ENCODE results near the gene PLCB3. TPM values are rescaled to one million over a fixed set of nuclear protein-coding genes. Genes with fewer than 3 reads are reported as not detected.
"Not testable (repeated sequence)": the region's sequence is repeated elsewhere in the genome, so short reads cannot be mapped to it uniquely, and the experiment has no call there.

PLCB3 gene
- total RNA-seq, 1 donor from 2014 or later = 9.2 TPM

DNA sequence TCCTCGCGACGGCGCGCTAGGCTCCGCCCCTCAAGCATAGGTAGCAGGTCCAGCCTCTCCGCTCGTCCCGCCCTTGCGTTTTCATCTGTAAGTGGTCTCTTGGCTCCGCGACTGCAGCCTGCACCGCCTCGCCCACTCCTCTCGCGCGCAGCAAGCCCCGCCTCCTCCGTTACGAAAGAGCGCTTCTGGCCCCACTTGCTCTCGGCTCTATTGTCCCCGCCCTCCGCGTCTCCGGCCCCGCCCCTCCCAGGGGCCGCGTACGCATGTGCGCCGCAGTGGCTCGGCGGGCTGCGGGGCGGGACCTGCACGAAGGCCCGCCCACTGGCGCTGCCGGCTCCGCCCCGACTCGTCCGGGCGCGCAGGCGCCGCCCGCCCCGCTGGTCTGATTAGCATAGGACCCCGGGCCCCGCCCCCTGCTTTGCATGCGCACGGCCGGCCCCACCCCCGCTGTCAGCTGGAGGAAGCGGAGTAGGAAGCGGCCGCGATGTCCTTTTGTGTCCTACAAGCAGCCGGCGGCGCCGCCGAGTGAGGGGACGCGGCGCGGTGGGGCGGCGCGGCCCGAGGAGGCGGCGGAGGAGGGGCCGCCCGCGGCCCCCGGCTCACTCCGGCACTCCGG, 53.9 kb downstream of the PLCB3 start, which contains the start of gene ESRRA:
ESRRA (plus strand) TSS at position 450 of the 616 bp plus-strand sequence. CDS start 1,656 bp downstream, outside the sequence.
- peak; percentile 99 for DNase-seq

DNA sequence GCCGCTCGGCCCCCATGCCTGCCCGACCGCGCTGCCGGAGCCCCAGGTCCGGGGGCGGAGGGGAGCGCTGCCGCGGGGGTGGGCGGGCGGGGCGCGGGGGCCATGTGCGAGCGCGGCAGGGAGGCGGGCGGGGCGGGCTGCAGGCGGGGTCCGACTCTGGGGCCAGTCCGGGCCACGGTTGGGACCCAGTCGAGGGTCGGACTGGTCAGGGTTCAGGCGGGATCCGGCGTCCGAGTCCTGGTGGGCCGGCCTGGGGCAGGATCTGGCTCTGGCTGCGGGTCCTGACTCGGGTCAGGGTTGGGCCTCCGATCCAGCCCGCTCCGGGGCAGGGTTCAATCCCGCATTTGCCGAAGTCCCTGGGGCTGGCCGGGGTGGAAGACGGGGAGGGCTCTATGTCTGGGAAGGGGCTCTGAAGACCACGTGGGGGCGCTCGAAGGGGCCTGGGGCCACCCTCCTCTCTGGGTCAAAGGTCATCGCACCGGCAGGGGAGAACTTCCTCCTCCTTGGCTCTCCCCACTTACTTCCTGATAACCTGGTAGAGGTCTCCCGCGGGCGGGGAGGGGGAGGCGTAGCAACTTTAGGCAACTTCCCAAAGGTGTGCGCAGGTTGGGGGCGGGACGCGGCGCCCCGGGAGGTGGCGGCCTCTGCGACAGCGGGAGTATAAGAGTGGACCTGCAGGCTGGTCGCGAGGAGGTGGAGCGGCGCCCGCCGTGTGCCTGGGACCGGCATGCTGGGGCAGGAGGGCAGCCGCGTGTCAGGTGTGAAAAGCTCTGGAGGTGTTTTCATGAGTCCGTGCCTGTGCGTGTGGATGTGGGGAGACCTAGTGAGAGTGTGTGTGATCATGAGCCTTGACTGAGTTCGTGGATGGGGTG, 54.6 kb downstream of the PLCB3 start:
- DNase-seq = peak; percentile 54

DNA sequence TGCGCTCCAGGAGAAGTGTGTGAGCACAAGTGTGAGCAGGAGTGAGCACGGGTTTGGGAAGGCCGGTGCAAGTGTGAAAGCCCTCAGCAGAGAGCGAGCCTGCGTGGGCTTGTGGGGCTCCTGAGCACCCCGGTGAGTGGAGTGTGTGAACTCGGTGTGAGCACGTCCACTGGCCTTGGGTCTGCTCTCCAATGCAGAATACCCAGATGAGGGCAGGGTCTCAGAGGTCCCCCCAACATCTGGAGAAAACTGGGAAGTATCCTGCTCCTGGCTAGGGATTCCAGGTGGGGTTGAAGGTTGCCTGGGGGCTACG, 55.2 kb downstream of the PLCB3 start:
- no peak for DNase-seq

DNA sequence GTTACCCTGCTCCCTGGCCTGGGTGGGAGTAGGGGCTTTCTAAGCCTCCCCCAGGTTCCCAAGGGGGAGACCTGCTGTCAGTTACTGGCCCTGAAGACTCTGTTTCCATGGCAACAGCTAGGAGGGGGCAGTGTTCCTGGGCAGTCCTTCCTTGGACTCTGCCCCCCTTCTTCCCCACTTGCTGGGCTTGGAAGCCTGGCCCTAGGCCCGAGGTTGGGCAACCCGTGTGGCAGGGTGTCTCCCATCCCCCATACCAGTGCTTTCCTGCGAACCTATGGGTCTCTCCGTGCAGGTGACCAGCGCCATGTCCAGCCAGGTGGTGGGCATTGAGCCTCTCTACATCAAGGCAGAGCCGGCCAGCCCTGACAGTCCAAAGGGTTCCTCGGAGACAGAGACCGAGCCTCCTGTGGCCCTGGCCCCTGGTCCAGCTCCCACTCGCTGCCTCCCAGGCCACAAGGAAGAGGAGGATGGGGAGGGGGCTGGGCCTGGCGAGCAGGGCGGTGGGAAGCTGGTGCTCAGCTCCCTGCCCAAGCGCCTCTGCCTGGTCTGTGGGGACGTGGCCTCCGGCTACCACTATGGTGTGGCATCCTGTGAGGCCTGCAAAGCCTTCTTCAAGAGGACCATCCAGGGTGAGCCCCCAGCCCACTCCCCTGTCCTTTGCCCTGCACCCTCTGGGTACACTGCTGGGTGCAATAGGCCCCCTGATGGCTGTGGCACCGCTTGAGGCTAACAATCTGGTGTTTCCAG, 55.7 kb downstream of the PLCB3 start:
- no peak for DNase-seq

DNA sequence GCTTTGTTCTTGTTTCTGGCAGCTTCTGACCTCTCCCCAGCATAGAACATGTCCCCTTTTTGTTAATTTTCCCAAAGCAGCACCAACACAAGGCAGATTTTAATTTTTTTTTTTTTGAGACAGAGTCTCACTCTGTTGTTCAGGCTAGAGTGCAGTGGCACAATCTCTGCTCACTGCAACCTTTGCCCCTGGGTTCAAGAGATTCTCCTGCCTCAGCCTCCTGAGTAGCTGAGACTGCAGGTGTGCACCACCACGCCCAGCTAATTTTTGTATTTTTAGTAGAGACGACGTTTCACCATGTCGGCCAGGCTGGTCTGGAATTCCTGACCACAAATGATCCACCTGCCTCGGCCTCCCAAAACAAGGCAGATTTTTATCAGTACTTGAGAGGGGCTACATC, 56.5 kb downstream of the PLCB3 start:
- not testable (repeated sequence) for DNase-seq

DNA sequence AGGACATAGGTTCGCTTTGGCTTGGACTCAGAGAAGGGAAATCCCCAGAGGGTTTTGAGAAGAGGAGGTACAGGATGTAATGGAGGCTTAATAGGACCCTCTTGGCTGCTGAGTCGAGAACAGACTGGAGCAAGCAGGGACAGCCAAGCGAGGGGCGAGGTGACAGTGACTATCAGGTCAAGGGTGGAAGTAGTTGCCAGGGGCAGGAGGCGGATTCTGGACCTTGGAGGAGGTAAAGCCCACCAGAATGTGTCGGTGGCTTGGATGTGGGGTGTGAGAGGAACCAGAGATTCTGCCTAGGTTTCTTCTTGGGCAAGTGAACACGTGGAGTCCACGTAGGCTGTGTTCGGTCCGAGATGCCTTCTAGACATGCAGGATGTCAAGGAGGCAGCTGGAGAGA, 61.6 kb downstream of the PLCB3 start:
- no peak for DNase-seq

DNA sequence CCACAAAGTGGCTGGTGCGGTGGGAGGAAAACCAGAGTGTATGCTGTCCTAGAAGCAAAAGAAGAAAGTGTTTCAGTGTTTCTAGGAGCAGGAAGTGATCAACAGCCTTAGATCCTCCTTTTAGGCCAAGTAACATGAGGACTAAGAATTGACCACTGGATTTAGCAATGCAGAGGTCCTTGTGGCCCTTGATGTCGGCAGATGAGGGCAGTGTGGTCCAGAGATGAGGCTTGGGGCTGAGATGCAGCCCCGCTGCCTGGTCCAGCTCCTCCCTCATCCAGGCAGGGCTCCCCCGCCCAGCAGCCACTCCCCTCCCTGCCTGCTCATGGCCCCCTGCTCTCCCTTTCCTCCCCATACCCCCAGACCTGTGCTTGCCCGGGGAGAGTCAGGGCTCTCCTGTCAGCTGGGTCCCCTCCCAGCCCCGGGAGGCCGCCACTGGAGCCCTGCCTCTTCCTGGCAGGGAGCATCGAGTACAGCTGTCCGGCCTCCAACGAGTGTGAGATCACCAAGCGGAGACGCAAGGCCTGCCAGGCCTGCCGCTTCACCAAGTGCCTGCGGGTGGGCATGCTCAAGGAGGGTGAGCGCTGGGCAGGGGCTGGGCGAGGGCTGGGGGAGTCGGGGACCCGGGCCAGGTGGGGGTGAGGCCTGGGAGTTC, 62.3 kb downstream of the PLCB3 start:
- DNase-seq = no peak

DNA sequence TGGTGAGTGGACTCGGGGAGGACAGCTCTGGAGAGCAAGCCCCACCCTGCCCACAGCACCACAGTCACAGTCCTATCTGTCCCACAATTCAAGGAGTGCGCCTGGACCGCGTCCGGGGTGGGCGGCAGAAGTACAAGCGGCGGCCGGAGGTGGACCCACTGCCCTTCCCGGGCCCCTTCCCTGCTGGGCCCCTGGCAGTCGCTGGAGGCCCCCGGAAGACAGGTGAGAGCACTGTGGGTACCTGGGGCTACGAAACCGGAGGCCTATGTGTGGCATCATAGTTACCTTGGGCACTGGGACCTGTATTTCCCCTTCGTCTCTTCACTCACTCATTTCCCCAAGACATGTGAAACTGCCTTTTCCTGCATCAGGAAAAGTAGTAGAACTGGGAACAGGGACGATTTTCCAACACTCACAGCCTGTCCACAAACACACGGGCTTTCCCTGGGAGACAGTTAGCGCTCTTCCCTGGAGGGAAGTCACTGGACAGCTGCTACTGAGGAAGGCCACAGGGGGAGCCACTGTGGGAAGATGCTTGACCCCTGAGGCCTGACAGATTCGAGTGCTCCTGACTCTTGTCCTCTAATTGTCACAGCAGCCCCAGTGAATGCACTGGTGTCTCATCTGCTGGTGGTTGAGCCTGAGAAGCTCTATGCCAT, 62.9 kb downstream of the PLCB3 start:
- DNase-seq = no peak

DNA sequence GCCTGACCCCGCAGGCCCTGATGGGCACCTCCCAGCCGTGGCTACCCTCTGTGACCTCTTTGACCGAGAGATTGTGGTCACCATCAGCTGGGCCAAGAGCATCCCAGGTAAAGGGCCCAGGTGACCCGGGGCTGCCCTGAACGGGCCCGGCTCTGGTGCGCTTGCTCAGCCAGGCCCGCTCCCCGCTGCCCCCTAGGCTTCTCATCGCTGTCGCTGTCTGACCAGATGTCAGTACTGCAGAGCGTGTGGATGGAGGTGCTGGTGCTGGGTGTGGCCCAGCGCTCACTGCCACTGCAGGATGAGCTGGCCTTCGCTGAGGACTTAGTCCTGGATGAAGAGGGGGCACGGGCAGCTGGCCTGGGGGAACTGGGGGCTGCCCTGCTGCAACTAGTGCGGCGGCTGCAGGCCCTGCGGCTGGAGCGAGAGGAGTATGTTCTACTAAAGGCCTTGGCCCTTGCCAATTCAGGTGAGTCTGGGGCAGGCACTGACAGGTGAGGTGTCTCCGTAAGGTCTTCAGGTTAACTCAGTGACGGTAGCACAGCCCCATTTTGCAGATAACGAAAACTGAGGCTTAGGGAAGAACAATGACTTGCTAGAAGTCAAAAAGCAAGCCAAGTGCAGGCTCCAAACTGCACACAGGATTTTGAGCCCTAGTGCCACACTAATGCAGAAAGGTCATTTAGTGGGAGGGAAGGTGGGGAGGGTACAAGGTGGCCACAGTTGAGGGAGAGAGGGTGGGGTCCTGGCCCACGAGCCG, 63.7 kb downstream of the PLCB3 start:
- no peak for DNase-seq

DNA sequence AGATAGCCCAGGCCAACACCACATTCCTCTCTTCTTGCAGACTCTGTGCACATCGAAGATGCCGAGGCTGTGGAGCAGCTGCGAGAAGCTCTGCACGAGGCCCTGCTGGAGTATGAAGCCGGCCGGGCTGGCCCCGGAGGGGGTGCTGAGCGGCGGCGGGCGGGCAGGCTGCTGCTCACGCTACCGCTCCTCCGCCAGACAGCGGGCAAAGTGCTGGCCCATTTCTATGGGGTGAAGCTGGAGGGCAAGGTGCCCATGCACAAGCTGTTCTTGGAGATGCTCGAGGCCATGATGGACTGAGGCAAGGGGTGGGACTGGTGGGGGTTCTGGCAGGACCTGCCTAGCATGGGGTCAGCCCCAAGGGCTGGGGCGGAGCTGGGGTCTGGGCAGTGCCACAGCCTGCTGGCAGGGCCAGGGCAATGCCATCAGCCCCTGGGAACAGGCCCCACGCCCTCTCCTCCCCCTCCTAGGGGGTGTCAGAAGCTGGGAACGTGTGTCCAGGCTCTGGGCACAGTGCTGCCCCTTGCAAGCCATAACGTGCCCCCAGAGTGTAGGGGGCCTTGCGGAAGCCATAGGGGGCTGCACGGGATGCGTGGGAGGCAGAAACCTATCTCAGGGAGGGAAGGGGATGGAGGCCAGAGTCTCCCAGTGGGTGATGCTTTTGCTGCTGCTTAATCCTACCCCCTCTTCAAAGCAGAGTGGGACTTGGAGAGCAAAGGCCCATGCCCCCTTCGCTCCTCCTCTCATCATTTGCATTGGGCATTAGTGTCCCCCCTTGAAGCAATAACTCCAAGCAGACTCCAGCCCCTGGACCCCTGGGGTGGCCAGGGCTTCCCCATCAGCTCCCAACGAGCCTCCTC, 64.6 kb downstream of the PLCB3 start:
- DNase-seq = not testable (repeated sequence)

DNA sequence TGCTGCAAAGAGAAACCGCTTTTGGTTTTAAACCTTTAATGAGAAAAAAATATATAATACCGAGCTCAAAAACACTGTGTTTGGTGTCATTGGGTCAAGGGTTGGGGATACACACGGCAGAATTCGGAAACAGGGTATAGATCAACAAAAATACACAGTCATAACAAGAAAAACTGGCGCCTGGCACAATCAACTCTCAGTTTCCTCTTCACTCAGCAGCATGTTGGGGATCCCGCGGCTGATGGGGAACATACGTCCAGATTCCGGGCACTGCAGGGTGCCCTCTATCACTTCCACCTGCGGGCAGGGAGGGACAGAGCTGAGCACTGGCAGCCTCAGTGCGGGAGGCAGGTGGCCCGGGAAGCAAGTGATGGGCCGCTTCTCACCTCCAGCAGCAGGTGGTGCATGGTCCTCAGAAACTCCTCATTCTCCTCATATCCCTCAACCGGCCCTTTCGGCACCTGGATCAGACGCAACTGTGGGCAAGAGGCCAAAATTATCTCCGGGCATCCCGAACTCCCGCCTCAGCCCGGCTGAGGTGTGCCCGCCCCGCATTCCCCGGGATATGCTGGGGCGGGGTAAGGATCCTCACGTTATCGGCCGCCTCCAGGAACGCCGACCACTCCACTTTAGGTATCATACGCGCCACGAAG, 65.5 kb downstream of the PLCB3 start:
- DNase-seq = no peak

DNA sequence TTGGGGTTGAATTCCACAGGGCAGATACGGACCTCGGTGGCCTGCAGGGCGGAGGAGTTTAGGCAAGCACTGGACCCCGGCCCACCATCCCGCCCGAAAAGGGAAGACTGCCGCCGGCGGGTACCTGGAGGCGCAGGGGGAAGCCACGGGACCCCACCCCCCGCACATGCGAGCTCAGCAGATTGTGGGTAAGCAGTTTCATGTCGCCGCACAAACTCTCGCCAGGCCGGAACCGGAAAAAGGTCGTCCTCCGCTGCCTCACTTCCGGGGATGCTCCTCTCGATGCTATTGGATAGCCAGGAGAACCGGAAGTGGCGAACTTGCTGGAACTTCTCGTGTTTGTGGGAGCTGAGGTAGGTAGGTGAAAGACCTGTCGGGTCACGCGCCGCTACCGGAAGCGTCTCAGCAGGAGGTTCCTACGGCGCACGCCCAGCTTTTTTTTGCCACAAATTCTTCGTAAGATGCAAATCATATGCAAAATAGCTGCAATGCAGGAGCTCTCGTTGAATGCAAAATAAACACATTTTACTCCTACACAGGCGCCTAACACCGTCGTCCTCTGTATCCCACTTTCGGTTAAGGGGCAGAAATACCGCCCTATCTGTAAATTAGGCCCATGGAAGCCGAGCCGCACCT, 66.1 kb downstream of the PLCB3 start, which contains the start of gene TRMT112:
TRMT112 (minus strand) TSS at position 235 of the 636 bp plus-strand sequence; CDS start at position 202, 33 bp downstream.
- peak; percentile 95 for DNase-seq

DNA sequence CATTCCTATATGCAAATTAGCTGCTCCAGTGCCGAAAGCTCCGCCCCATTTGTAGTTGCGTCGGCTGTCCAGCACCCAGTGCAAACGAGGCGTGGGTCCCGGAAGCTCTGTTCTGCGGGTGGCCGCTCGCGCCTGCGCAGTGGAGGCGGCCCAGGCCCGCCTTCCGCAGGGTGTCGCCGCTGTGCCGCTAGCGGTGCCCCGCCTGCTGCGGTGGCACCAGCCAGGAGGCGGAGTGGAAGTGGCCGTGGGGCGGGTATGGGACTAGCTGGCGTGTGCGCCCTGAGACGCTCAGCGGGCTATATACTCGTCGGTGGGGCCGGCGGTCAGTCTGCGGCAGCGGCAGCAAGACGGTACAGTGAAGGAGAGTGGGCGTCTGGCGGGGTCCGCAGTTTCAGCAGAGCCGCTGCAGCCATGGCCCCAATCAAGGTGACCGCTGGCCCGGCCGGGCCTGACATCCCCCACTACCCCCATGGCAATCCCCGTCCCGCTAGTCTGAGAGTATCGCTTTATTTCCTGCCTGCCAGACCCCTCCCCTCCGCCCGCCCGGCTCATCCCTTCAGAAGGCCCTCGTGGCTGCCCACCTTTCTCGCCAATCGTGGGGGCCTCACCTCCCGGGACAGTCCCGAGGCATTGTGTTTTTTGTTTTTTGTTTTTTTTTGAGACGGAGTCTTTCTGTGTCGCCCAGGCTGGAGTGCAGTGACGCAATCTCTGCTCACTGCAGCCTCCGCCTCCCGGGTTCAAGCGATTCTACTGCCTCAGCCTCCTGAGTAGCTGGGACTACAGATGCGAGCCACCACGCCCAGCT, 66.8 kb downstream of the PLCB3 start, which contains the start of gene PRDX5:
PRDX5 (plus strand) TSS at position 161 of the 805 bp plus-strand sequence; CDS start at position 256, 95 bp downstream.
- peak; percentile 96 for DNase-seq

Small RNA genes lying within 50 kb of the gene (small RNA-seq; reads per million reads assigned to genes)
- not detected for gene RF00019

Other genes with a start within 250 kb of the PLCB3 start
- gene FLRT1, start 215.6 kb upstream of the PLCB3 start, total RNA-seq = 5.0 TPM
- gene MACROD1, start 85.4 kb upstream of the PLCB3 start, total RNA-seq = 16.2 TPM
- gene STIP1, start 65.4 kb upstream of the PLCB3 start, total RNA-seq = 69.4 TPM
- gene FERMT3, start 44.8 kb upstream of the PLCB3 start, total RNA-seq = 1.6 TPM
- gene TRPT1, start 25.3 kb upstream of the PLCB3 start, total RNA-seq = 7.3 TPM
- gene NUDT22, start 25.3 kb upstream of the PLCB3 start, total RNA-seq = 11.2 TPM
- gene DNAJC4, start 21.0 kb upstream of the PLCB3 start, total RNA-seq = 5.6 TPM
- 9.5 TPM for gene VEGFB, start 16.9 kb upstream of the PLCB3 start, total RNA-seq
- 17.5 TPM for gene FKBP2, start 10.4 kb upstream of the PLCB3 start, total RNA-seq
- 74.2 TPM for gene PPP1R14B, start 4.6 kb upstream of the PLCB3 start, total RNA-seq
- gene BAD, start 33.1 kb downstream of the PLCB3 start, total RNA-seq = 28.2 TPM
- gene GPR137, start 34.3 kb downstream of the PLCB3 start, total RNA-seq = 9.7 TPM
- gene KCNK4, start 39.8 kb downstream of the PLCB3 start, total RNA-seq = 3.0 TPM
- gene CATSPERZ, start 48.8 kb downstream of the PLCB3 start, total RNA-seq = 1.7 TPM
- gene ESRRA, start 54.0 kb downstream of the PLCB3 start, total RNA-seq = 14.2 TPM
- gene TRMT112, start 66.0 kb downstream of the PLCB3 start, total RNA-seq = 81.9 TPM
- 93.0 TPM for gene PRDX5, start 66.6 kb downstream of the PLCB3 start, total RNA-seq
- 1.4 TPM for gene CCDC88B, start 88.7 kb downstream of the PLCB3 start, total RNA-seq
- gene RPS6KA4, start 107.6 kb downstream of the PLCB3 start, total RNA-seq = 10.0 TPM